ENCODE measurements around the gene TP53AIP1.

TP53AIP1 gene

DNA sequence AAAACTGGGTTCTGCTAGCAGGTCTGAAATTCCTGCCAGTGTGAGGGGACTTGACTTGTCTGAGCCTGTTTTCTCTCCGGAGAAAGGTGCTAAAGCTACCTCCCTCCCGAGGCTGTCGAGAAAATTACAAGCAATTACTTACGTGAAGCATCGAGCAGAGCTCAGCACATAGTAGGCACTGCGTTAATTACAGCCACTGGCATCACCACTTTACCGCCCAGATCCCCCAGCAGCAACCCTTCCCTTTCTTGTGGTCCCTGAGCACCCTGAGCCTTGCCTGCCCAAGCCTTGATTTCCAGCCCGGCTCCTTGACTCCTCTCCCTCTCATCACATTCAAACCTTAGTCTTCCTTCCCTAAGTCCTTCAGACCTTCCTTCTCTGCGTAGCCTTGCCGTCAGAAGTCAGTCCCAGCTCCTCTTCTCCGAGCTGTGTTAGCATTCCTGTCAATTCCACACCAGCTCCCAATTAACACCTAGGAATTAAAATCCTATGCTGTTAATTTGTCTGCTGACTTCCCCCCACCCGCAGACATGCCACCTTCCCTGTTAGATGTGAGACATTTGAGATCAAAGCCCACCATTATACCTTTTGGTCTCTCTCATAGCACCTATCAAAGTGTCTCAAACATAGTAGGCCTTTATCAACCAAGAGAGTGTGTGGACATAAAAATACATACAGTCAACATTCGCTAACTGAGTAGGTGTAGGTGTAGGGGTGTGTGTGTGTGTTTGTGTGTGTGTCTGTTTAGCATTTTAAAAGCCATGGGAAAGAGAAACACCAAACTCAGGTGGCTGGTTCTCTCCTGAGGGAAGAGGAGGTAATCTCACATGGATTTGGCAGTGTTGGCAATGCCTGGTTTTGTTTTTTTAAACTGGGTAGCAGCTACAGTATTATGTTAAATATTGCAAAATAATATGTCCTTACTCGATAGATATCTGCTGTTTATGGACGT lies 54.4 kb downstream of the TP53AIP1 start:
- DNase-seq, result no peak

DNA sequence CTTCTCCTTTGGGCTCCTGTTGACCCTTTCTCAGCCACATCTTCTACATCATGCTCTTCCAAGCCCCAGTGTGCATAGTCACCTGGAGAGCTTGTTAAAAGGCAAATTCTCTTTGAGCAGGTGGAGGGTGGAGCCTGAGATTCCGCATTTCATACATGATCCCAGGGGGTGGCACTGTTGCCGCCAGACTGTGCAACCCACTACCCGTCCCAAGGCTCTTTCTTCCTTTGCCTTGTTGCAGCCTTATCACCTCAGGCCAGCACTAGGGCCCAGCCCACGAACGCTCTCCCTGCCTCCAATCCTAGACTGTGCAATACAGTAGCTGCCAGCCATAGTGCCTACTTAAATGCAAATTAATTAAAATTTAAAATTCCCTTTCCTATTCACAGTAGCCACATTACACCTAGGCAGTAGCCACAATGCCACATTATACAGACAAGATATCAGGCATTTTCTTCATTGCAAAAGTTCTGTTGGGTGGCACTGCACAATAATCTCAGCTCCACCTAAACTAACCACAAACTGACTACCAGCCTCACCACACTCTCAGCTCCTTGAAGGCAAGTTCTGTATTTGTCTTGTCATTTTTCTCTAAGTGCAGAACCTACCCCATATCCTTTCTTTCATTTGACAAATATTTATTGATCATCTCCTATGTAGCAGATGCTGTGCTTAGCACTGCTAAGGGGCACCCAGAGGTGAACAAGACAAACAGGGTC lies 56.1 kb downstream of the TP53AIP1 start:
- no peak for DNase-seq

Data from HCEC 1CT (cell line).